HG02798 (cell line): Measurements from ENCODE around the gene POU4F3.

Source experiments
- ATAC-seq: cut with Tn5 transposase; IDR thresholded peaks from one replicate; pipeline ENCODE4 v1.9.1; 2021; ENCODE audit warnings: mild to moderate bottlenecking; ENCODE audit not compliant: unreplicated experiment, poor library complexity

The POU4F3 gene

DNA sequence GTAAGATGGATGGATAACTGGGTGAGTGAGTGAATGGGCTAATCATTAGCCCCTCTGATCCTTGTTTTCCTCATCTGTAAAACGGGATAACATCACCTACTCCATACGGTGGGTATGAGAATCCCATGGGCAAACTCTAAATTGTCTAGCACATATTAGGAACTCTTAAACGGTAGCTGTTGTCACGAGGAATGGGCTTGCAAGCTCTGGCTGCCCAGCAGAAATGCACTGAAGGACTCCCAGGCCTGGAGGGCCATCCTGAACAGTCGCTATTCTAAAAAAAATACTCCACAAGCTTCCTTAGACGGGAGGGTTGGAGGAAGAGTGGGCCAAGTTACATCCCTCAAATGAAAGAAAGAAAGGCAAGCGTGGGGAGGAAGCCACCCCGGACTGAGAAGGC, 711 bp upstream of the POU4F3 start:
- ATAC-seq = no peak

DNA sequence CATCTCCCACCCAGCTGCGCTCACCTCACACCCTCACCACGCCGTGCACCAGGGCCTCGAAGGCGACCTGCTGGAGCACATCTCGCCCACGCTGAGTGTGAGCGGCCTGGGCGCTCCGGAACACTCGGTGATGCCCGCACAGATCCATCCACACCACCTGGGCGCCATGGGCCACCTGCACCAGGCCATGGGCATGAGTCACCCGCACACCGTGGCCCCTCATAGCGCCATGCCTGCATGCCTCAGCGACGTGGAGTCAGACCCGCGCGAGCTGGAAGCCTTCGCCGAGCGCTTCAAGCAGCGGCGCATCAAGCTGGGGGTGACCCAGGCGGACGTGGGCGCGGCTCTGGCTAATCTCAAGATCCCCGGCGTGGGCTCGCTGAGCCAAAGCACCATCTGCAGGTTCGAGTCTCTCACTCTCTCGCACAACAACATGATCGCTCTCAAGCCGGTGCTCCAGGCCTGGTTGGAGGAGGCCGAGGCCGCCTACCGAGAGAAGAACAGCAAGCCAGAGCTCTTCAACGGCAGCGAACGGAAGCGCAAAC, 1.1 kb downstream of the POU4F3 start:
- ATAC-seq = no peak

DNA sequence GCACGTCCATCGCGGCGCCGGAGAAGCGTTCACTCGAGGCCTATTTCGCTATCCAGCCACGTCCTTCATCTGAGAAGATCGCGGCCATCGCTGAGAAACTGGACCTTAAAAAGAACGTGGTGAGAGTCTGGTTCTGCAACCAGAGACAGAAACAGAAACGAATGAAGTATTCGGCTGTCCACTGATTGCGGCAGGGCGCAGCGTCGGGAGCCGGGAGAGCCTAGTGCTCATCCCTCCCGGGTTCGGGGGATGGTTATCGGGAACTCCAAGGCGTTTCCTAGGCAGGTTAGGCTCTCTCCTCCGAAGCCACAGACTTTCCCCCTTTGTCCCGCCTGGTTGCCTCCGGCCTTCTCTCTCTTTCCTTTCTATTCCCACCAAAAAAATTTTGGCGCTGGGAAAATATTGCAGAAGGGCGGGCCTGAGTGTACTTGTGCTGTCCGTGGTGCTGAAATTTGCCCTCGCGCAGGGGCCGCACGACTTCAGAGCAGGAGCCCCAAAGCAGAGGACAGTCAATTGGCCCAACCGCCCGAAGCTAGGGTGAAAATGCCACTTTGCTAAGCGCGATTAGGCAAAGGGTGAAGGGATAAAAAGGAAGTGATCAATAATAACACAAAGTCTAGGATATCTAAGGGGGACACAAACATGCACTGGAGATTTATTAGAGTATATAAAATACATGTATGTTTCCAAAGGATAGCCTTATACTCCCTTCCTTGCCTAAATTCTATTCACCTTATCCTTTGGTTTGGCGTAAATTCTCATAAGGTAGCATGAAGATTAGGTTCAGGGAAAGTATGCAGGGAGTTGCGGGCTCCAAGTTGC, 1.8 kb downstream of the POU4F3 start:
- ATAC-seq = no peak

DNA sequence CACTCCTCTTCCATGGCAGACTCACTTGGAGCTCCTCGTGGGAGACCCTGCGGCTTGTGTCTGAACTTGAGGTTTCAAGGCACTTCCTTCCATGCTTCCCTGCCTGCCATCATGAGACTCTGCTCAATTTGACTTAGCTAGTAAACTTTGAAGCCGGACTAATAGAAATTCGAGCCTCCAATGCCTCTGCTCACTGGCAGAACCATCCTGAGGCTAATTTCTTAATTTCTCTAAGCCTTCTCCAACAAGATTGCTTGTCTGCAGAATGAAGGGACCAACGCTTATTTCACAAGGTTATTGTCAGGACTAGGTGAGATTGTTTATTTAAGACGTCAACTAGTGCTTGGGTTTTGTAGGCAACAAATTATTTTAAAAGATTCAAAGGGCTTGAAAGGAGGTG, 3.2 kb downstream of the POU4F3 start:
- no peak for ATAC-seq

DNA sequence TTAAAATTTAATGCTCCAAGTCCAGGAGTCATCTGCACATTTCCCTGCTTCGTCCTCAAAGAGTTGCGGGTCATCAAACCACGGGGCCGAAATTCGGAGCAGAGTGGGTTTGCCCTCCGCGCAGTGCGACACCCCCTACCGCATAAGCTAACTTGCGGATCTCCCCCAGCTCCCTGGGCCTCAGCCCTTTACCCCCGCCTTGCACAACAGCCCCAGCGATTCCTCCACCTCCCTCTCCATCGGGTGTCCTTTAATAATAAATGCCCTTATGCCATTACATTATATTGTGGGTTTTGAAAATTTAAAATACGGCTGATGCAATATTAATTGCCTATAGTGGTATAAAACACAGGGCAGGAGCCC, 3.9 kb downstream of the POU4F3 start:
- ATAC-seq = no peak

DNA sequence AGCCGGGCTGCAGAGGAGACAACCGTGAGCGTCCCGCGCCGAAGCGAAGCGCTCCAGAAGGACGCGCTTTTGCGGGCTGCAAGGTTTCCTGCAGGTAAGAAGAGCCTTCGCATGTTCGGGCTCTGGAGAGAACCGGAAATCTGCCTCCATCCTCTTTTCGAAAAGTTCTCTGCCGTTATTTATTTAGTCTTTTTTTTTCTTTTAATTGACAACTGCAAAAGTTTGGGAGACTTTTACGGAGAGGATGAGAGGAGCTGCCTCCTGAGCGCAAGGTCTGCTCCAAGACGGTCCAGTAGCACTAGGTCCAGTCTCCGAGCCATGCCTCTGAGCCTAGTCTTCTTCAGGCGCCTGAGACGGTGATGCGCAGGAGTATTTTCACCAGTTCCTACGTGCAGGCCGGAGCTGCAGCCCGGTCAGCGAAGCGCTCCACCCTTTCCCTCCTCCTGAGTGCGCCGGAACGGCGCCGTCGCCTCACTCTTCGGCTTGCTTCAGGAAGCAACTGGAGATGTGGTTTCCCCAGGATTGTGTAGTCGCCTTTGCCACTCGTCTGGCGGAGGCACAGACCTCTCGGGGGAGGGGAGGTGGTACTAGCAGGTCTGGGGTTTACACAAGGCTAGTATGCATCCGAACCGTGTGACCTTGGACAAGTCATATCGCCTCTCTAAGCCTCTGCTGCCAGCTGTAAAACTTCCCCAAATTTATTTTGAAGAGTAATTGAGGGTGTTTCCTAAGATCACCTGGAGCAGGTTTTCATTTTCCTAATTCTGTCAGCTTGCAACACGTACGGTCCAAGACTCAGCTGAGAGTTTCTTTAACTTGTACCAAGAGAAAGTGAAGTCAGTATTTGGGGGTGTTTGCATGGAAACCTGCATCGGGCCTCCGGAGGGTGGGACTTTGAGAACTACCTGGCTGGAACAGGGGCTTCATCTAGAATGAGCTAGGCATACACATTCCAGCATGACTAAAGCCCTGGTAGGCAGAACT, 4.5 kb downstream of the POU4F3 start:
- ATAC-seq = no peak

DNA sequence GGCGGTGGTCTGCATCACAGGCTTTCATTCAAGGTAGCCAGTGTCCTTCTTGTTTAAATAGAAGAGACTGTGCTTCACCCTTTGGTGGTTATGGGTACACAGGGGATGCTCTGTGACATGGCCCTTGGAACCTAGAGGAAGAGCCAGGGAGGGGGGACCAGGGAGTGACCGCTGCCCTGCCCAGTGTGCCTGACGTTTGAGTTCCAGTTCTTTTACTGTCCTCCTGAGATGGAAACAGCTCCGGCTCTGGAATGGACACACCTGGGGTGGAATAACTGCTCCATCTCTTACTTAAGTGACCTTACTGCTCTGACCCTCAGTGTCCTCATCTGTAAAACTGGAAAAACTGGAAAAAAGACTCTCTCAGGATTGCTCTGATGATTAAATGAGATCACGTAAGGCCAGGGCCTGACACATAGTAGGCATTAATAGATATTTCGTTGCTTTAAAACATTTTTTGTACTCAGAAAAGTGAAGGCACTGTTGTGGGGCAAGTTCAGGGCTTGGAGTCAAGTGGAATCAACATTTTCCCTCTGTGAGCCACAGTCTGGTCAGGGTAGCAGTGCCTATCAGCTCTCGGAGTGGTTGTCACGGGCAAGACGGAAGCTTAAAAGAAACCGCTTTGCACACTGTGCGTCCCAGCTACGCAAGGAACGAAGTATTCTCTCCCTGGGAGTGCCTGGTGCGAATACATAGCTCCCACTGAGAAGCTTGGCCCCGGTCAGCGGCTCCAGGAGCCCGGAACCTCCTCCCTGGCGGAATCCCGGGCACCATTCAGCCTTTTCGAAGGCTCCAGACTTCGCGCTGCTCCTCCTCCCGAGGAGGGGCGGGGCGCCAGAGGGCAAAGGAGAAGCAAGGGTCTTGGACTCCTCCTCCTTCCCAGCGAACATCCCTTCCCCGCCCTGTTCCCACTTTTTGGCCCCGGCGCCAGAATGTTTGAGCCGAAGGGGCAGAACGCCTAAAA, 5.8 kb downstream of the POU4F3 start:
- no peak for ATAC-seq

DNA sequence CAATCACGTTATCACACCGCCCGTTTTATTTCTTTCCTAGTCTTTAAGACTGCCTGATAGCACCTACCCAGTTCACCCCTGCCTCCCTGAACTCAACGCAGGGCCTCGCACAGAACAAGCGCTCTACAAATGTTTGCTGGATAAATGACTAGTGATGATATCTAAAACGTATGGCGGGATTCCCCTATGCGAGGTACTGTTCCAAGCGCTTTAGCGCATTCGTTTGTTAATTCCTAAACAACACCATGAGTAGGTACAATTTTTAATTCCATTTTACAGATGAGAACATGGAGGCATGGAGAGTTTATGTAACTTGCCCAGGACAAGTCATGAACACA, 6.6 kb downstream of the POU4F3 start:
- ATAC-seq = no peak

DNA sequence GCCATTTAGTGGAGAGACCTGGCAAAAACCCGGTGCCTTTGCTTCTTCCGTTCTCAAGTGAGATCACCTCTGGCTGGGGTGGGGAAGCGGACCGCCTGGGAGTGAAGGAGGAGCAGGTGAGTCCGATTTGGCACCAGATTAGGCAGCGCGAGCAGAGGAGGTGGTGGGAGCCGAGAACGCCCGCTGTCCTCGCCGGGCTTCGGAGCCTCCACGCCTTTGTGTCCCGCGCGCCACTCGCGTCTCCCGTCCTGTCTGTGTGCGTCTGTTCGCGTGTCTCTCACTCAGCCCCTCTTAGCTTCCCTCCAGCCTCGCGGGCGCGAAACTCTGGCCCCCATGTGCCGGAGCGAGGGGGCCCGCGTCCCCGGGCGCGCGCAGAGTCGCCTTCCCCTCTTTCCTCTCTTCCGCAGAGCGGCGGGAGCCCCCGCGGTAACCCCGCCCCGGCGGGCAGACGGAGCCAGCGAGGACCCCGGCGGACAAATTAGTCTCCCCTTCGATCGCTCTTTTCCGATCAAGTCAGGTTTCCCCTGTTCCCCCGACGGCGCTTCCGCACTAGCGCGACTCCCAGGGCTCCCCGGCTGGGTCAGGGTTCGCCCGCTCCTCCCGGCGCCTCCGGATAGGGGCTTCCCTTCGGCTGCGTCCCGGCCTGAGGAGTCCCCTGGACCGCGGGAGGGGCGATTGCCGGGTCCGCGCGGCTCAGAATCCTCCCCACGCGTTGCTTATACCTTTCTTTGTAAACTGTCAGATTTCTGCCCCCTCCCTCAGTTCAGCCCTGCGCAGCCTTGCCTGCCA, 7.1 kb downstream of the POU4F3 start:
- ATAC-seq = no peak

DNA sequence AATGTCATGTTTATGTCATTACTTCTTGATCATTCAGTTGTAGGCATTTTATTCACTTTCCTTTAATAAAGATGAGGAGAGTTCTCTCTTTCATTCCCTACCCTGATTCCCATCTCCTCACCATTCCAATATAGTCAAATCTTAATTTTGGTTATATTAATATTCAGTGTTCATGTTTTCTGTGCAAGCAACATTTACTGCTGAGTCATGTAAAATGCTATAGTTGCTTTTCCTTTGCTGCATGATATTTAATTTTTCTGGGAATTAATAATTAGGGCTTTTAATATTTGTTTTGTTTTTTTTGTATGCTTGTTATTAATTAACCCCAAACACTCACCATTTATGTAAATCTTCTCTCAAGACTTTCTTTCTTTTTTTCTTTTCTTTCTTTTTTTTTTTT, 18.5 kb downstream of the POU4F3 start:
- ATAC-seq = no peak

DNA sequence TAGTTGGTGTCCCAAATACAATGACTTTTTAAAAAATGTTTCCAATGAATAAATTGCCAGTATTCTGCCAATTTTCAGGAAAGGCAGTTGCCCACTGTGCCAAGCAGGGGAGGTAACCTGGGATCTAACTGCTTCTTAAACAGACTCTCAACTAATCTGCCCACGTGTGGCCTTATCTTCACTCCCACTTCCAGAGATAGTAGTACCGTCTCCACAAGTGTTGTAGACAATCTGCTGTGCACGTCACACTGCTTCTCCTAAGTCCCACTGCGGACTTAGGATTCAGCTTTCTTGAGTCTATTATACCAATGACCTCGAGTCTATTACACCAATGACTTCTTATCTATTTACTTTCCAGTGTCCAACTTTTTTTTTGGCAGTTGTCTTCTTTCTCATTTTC, 21.2 kb downstream of the POU4F3 start:
- ATAC-seq = no peak

DNA sequence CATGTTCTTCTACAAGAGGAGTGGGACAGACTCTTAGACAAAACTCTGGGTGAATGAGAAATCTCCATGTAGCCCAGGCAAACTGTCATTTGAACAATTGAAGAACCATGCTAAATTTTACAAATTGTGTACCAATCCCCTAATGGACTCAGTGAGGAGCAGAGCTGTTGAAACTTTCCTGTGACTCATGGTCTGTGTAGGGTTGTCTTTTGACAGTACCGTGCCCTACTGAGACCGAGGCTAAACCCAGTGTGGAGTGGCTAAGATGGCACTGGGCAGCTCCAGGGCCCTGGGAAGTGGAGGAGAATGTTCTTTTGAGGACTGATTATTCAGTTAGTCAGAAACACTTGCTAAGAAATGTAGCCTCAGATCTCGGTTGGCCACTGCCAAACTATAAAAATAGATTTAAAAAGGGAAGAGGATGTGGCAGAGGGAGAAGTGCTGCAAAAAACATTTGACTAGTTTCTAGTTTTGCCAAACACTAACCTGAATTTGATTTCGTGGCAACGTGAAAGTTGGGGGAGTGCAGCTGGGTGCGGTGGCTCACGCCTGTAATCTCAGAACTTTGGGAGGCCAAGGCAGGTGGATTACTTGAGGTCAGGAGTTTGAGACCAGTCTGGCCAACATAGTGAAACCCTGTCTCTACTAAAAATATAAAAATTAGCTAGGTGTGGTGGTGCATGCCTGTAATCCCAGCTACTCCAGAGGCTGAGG, 24.7 kb downstream of the POU4F3 start:
- ATAC-seq = no peak

DNA sequence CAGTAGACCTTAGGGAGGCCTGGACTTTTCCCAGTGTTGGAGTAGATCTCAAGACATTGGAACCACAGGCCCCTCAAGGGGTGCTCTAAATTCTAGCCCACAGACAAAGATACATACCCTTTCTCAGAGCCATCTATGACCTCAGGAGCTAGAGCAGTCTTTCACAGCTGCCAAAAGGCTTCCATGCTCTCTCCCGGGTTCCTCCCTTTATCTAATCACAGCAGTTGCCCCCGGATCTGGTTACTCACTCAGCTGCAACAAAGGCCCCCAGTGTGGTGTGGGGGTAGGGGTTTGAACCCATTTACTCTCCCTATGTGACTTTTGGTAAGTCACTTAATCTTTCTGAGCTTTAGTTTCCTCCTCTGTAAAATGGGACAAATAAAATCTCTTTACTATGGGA, 27.0 kb downstream of the POU4F3 start:
- ATAC-seq = no peak

DNA sequence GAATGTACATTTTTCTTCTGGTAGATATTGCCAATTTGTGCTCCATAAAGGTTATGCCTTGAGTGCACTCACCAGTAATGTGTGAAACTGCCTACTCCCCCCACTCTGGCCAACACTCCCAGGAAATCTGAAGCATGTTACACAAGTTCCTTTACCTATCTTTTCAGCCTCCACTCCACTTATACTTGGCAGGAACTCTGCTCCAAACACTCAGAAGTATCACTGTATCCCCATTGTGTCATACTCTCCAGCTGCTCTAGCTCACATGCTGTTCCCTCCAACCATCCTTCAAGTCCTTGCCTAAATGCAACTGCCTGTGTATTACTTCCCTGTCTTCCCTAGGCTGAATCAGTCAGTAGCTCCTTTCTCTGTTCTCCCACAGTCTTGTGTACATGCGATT, 28.3 kb downstream of the POU4F3 start:
- no peak for ATAC-seq

DNA sequence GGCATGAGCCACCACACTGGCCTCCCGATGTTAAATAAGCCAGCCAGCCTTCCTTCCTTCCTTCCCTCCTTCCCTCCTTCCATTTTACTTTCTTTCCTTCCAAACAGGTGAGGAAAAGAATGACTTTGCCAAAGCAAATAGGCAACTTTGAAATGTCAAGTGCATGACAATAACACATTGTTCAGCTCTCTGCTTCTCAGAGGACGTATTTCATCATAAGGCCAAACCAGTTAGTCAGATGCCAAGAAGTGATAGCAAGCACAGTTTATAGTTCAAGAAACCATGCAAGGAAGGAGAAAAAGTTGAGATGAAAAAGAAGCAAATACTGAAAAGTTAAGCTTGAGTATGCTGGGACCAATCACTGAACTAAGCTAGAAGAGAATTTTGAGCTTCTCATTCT, 29.5 kb downstream of the POU4F3 start:
- ATAC-seq = no peak

DNA sequence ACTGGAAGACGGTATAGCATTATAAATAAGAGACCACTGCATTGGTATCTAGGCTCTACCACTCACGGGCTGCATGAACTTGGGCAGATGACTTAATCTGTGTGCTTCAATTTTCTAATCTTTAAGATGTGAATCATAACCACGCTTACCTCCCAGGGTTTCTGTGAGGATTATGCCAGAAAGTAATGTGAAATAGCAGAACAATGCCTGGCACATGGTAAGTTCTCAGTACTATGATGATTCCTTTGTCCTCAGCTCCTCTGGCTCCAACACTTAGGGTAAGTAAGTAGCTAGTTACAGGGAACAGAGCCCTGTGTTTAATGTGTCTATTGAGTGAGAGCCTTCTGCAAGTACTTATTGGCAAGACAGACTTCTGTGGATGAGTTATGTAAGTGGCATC, 31.1 kb downstream of the POU4F3 start:
- no peak for ATAC-seq

DNA sequence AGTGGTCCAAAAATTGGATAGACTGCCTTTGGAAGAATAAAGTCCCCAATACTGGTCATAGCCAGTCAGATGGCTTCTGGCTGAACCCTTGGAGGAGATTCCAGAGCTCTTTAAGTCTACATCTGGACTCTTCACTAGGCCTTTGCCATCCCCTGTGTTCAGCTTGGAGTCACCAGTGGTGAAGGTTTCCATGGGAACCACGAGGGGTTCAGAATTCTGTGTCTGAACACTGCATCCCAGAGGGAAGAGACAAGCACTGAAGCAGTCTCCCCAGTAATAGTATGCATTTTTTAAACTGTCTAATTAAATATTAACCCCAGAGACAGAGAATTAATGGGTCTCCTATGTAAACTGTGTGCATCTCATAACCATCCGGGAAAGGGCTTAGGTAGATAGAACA, 38.2 kb downstream of the POU4F3 start:
- ATAC-seq = no peak

DNA sequence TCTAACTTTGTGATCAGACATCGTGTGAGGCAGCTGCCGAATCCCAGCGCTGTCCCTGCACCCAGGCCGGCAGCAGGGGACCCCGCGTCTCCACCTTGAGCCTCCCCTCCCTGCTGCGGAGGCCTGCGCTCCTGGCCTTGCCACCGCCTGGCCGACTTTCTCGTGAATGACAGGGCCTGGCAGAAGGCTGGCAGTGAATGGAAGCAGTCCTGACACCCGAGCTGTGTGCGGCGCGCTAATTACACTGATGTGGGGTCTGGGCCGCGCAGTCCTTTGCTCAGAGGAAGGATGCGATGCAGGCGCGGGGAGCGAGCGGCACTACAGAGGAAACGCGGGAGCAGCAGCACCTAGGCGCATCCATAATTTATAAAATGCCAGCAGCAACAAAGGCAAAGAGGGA, 40.3 kb downstream of the POU4F3 start:
- no peak for ATAC-seq

DNA sequence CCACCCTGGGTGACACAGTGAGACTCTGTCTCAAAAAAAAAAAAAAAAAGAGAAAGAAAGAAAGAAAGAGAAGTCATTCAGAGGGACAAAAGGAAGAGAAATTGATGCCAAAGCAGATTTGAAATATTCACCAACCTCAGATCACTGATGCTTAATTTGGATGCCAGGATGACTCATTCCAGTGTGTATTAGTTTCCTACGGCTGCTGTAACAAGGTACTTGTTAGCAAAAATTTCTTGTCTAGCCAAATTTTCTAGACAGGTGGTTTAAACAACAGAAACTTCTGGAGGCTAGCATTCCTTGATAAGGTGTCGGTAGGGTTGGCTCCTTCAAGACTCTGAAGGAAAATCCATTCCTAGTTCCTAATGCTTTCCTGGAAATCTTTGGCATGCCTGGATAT, 42.1 kb downstream of the POU4F3 start:
- ATAC-seq = no peak
